Chondrocyte (in vitro differentiated cells): ENCODE results near the gene PTPRJ. TPM values are rescaled to one million over a fixed set of nuclear protein-coding genes. Genes with fewer than 3 reads are reported as not detected.

Source experiments
- DNase-seq: peaks from one replicate; pipeline ENCODE4 v3.0.0; 2021; ENCODE audit warnings: mixed read lengths, low spot score
- H3K27ac Mint-ChIP-seq: one replicate; pipeline ENCODE4 v1.8.0; 2021; ENCODE audit warnings: mild to moderate bottlenecking, moderate library complexity, mixed read lengths; ENCODE audit not compliant: unreplicated experiment
- H3K27me3 Mint-ChIP-seq: 2 replicates; pipeline ENCODE4 v1.8.0; 2021; ENCODE audit warnings: low read depth, mixed read lengths
- H3K36me3 Mint-ChIP-seq: 2 replicates; pipeline ENCODE4 v1.8.0; 2021; ENCODE audit warnings: low read depth, mixed read lengths
- H3K4me1 Mint-ChIP-seq: 2 replicates; pipeline ENCODE4 v1.8.0; 2021; ENCODE audit warnings: low read depth, mild to moderate bottlenecking, mixed read lengths
- H3K4me3 Mint-ChIP-seq: one replicate; pipeline ENCODE4 v1.8.0; 2021; ENCODE audit warnings: mild to moderate bottlenecking, moderate library complexity, mixed read lengths; ENCODE audit not compliant: unreplicated experiment
- H3K9me3 Mint-ChIP-seq: 2 replicates; pipeline ENCODE4 v1.8.0; 2021; ENCODE audit warnings: low read depth, mixed read lengths
- total RNA-seq: library from RNA; stranded (reverse); gene quantifications from 3 replicates; pipeline ENCODE4 v1.2.1, GENCODE V29; 2021
- TF ChIP-seq, protein P1 (sequence below): fragments of 200-600 bp; sonication (generic); IDR thresholded peaks from 2 replicates; pipeline ENCODE4 v1.5.0; 2021; ENCODE audit warnings: antibody characterized with exemption, mild to moderate bottlenecking, moderate library complexity

The PTPRJ gene
- total RNA-seq, 1 donor from 2014 or later = 18.1 TPM

DNA sequence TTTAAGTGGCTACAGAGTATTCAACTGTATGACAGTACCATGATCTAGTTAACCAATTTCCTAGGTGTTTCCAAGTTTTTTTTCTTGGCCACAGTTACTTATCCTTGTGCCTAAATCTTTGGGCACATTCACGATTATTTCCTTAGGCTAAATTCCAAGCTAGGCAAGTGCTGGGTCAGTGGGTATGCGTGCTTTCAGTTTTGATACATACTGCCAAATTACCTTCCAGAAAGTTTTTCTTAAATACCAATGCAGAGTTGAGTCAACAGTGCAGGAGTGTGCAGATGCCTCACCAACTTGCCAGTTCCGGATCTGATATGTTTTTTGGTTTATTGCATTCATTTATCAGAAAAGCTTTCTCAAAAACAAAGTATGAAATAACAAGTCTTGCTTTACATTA, 168.4 kb downstream of the PTPRJ start:
- DNase-seq = no peak
- peaks cover 17% of the 10 kb centered on the region for H3K4me1 Mint-ChIP-seq
- TF ChIP-seq, protein P1, sequence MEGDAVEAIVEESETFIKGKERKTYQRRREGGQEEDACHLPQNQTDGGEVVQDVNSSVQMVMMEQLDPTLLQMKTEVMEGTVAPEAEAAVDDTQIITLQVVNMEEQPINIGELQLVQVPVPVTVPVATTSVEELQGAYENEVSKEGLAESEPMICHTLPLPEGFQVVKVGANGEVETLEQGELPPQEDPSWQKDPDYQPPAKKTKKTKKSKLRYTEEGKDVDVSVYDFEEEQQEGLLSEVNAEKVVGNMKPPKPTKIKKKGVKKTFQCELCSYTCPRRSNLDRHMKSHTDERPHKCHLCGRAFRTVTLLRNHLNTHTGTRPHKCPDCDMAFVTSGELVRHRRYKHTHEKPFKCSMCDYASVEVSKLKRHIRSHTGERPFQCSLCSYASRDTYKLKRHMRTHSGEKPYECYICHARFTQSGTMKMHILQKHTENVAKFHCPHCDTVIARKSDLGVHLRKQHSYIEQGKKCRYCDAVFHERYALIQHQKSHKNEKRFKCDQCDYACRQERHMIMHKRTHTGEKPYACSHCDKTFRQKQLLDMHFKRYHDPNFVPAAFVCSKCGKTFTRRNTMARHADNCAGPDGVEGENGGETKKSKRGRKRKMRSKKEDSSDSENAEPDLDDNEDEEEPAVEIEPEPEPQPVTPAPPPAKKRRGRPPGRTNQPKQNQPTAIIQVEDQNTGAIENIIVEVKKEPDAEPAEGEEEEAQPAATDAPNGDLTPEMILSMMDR = no peak
- H3K4me3 Mint-ChIP-seq = no peak overlapping the region
- H3K9me3 Mint-ChIP-seq = peaks cover 9% of the 10 kb centered on the region
- peaks cover 25% of the 10 kb centered on the region for H3K36me3 Mint-ChIP-seq
- no peaks in the 10 kb centered on the region for H3K27me3 Mint-ChIP-seq
- peak overlapping the region; percentile 41 for H3K27ac Mint-ChIP-seq

DNA sequence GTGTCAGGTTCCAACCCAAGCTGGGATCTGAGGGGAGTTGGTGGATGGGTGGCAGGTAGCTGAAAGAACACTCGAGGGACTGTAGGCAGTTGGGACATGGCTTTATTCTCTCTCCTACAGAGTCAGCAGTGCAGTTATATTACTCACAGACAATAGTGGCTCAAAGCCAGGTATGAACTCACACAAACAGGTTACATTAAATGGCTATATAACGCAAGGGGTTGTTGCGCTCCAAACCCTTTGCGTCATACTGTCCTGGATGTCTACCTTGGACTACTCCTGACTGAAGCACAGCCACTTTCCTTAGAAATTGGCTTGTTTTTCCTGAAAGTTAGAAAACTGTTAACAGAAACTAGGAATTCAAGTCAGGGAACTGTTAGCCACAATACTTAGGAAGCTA, 169.9 kb downstream of the PTPRJ start:
- TF ChIP-seq, protein P1 = no peak
- no peak for DNase-seq
- Mint-ChIP-seq H3K27me3 (no peaks in the 10 kb centered on the region), H3K27ac (no peak overlapping the region), H3K36me3 (peaks cover 28% of the 10 kb centered on the region), H3K4me3 (no peak overlapping the region), H3K4me1 (peaks cover 21% of the 10 kb centered on the region), H3K9me3 (peaks cover 12% of the 10 kb centered on the region)

DNA sequence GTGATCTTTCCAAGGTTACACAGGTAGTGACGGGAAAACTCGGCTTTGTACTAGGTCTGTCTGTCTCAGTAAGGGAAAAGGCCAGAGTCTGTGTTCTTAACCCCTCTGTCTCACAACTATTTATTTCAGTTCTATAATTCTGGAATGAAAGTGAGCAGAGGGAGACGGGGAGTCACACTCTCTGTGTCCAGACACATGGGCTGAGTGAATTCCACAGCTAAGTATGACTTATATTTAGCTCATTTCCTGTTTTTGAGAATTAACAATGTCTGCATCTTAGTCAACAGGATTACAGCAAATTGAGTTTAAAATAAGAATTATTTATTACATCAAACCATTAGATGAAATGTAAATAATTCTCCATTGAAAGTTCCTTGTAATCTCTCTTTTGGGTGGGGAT, 173.8 kb downstream of the PTPRJ start:
- Mint-ChIP-seq H3K4me3 (no peak overlapping the region), H3K27ac (no peak overlapping the region), H3K9me3 (peaks cover 12% of the 10 kb centered on the region), H3K27me3 (no peaks in the 10 kb centered on the region), H3K36me3 (peaks cover 35% of the 10 kb centered on the region), H3K4me1 (peaks cover 14% of the 10 kb centered on the region)
- TF ChIP-seq, protein P1 = no peak
- DNase-seq = no peak

DNA sequence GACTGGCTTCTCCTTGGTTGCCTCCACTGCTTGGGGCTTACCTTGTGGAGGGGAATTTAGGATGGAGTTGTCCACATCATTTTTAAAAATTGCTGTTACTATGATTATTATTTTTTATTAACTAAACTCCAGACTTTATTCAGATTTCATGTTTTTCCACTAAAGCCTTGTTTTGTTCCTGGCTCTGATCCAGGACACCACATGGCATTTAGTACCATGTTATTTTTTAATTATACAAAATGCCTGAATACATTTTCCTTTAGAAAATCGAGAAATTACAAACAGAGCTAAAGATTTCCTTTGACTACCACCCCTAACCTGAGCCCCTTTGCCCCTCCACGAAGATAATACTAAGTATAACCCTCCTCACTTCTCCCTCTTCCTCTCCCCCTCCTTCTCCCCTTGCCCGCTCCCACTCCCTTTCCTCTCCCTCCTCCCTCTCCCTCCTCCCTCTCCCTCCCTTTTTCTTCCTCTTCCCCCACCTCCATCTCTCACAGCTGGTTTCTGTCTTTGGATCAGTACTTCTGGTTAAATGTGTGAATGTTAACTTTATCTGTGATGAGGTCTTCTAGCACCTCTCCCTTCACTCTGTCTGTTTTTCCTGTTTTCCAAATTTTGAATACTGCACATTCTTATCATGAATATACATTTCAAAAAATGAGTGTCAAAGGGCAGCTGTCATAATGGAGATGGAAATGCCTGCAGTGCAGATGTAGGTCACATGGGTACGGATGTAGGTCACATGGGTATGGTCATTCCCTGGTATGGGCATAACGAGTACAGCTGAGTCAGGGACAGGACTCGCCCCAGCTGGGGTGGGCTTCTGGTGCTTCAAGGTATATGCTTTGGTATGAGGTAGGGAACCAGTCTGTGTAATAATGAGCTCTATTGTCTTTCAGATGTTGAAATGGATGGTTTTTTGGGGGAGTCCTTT, 181.9 kb downstream of the PTPRJ start:
- DNase-seq = no peak
- TF ChIP-seq, protein P1 = no peak
- Mint-ChIP-seq H3K36me3 (peaks cover 20% of the 10 kb centered on the region), H3K27ac (no peak overlapping the region), H3K4me3 (no peak overlapping the region), H3K9me3 (no peaks in the 10 kb centered on the region), H3K4me1 (peaks cover 7% of the 10 kb centered on the region), H3K27me3 (no peaks in the 10 kb centered on the region)

DNA sequence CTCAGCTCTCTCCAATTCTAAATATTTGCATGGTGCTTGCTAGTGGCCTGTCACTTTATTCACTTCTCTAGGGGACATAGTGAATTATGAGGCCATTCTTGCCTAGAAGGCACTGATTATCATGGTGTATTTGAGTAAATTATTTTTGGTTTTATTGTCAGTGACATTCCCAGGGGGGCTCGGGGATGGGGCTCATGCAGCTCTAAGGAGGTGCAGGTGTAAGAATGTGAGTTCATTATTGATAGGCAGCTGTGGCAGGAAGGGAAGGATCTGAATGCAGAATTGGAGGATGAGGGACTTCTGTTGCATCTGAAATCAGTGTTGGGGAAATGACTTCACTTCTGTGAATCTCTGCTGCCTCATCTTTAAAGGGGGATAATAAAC, 182.5 kb downstream of the PTPRJ start:
- H3K27ac Mint-ChIP-seq = no peak overlapping the region

More for the DNA sequence above, 182.5 kb downstream of the PTPRJ start:
- Mint-ChIP-seq H3K4me3 (no peak overlapping the region), H3K27me3 (no peaks in the 10 kb centered on the region), H3K4me1 (peaks cover 9% of the 10 kb centered on the region), H3K9me3 (no peaks in the 10 kb centered on the region), H3K36me3 (peaks cover 18% of the 10 kb centered on the region)
- no peak for DNase-seq
- TF ChIP-seq, protein P1 = no peak
